Activated CD4-positive, alpha-beta memory T cell treated with anti-CD3 and anti-CD28 coated beads, Interleukin-2, amount 10 ng/mL, durations not matched to agents 7 days and 5 days (primary cell): ENCODE data around the gene MAST4. TPM values are rescaled to one million over a fixed set of nuclear protein-coding genes. Genes with fewer than 3 reads are reported as not detected.

Experiments used
- CTCF ChIA-PET: fragments of 350-600 bp; sonication (Branson Sonifier 250); formaldehyde crosslinking; loops from one replicate; lab custom pipeline; 2021; ENCODE audit warnings: antibody characterized with exemption, inconsistent platforms; lab: Charles Lee
- POLR2A ChIA-PET: fragments of 350-600 bp; sonication (Branson Sonifier 250); formaldehyde crosslinking; loops from one replicate; lab custom pipeline; 2021; ENCODE audit warnings: antibody characterized with exemption; lab: Charles Lee
- DNase-seq: peaks from one replicate; pipeline ENCODE4 v3.0.0-alpha.2; 2020
- H3K27ac Mint-ChIP-seq: one replicate; pipeline ENCODE4 v1.8.0; 2021; ENCODE audit warnings: mild to moderate bottlenecking, mixed read lengths
- H3K27me3 Mint-ChIP-seq: one replicate; pipeline ENCODE4 v1.8.0; 2021; ENCODE audit warnings: mixed read lengths
- H3K36me3 Mint-ChIP-seq: one replicate; pipeline ENCODE4 v1.8.0; 2021; ENCODE audit warnings: low read depth, mixed read lengths
- H3K4me1 Mint-ChIP-seq: one replicate; pipeline ENCODE4 v1.8.0; 2021; ENCODE audit warnings: mixed read lengths
- H3K4me3 Mint-ChIP-seq: one replicate; pipeline ENCODE4 v1.8.0; 2021; ENCODE audit warnings: mild to moderate bottlenecking, mixed read lengths
- H3K9me3 Mint-ChIP-seq: one replicate; pipeline ENCODE4 v1.8.0; 2021; ENCODE audit warnings: mixed read lengths
- total RNA-seq, 2 experiments: library from RNA; stranded (reverse); gene quantifications; one replicate each; pipeline ENCODE4 v1.2.3, GENCODE V29; 2021

Gene MAST4
- total RNA-seq, 2 experiments from 2014 or later: 38.0 to 38.3 TPM

- Mint-ChIP-seq H3K36me3 (peaks cover 6% of the 10 kb centered on the region), H3K4me1 (peaks cover 5% of the 10 kb centered on the region), H3K9me3 (no peaks in the 10 kb centered on the region), H3K27me3 (no peaks in the 10 kb centered on the region), H3K4me3 (no peak overlapping the region), H3K27ac (no peak overlapping the region)
- CTCF ChIA-PET: no interaction called here
- no peak for DNase-seq
- POLR2A ChIA-PET: no interaction called here
Measured at GRCh38 chr5:67051164-67051563, 455.0 kb downstream of the MAST4 start.

- no peaks in the 10 kb centered on the region for H3K9me3 Mint-ChIP-seq
- POLR2A ChIA-PET: no interaction called here
- no peak overlapping the region for H3K27ac Mint-ChIP-seq
- CTCF ChIA-PET: no interaction called here
- H3K36me3 Mint-ChIP-seq: peaks cover 6% of the 10 kb centered on the region
- no peaks in the 10 kb centered on the region for H3K27me3 Mint-ChIP-seq
- H3K4me1 Mint-ChIP-seq: peaks cover 5% of the 10 kb centered on the region
- no peak for DNase-seq
- H3K4me3 Mint-ChIP-seq: no peak overlapping the region
Measured at GRCh38 chr5:67052034-67052433, 455.8 kb downstream of the MAST4 start.

- H3K4me1 Mint-ChIP-seq: peaks cover 5% of the 10 kb centered on the region
- POLR2A ChIA-PET: no interaction called here
- peaks cover 6% of the 10 kb centered on the region for H3K36me3 Mint-ChIP-seq
- CTCF ChIA-PET: no interaction called here
- H3K27ac Mint-ChIP-seq: no peak overlapping the region
- DNase-seq: no peak
- H3K9me3 Mint-ChIP-seq: no peaks in the 10 kb centered on the region
- H3K4me3 Mint-ChIP-seq: no peak overlapping the region
- H3K27me3 Mint-ChIP-seq: no peaks in the 10 kb centered on the region
Measured at GRCh38 chr5:67053229-67053628, 457.0 kb downstream of the MAST4 start.

- CTCF ChIA-PET: no interaction called here
- no peak for DNase-seq
- no peaks in the 10 kb centered on the region for H3K9me3 Mint-ChIP-seq
- H3K36me3 Mint-ChIP-seq: peaks cover 19% of the 10 kb centered on the region
- POLR2A ChIA-PET: no interaction called here
- H3K27me3 Mint-ChIP-seq: no peaks in the 10 kb centered on the region
- no peak overlapping the region for H3K4me3 Mint-ChIP-seq
- no peak overlapping the region for H3K27ac Mint-ChIP-seq
- peaks cover 7% of the 10 kb centered on the region for H3K4me1 Mint-ChIP-seq
Measured at GRCh38 chr5:67058998-67059743, 463.0 kb downstream of the MAST4 start.

DNA sequence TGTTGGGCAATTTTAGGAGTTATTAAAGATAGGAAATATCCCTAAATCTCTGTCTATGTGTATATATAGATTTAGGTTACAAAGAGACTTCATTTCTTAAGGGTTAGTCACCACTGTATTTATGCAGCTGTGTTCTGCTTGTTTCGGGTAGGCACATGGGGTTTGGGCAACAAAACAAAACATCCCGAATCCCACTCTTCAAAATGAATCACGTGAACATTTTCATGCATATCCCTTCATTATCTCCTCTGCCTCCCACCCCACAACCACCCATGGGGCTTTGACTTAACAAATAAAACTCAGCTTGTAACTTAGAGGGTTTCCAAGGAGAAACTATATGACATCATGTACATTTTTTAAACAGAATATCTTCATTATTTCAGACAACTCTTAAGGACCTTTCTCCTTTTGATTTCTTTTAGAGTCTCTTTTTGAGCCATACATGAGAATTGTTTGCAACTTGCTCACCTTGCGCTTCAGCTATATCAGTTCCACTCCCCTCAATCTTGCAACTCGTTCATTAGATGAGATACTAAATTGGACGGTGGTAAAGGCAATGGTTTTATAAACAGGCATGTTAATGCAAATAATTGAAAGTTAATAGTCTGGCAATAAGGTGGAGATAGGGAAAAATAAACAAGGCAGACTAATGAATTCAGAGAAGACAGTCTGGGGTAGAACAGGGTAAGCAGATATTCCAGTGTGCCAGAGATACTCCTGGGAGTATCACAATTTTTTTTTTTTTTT lies 463.7 kb downstream of the MAST4 start:
- POLR2A ChIA-PET: no interaction called here
- H3K4me1 Mint-ChIP-seq: peaks cover 7% of the 10 kb centered on the region
- CTCF ChIA-PET: no interaction called here
- no peak overlapping the region for H3K4me3 Mint-ChIP-seq
- H3K27ac Mint-ChIP-seq: no peak overlapping the region
- H3K36me3 Mint-ChIP-seq: peaks cover 17% of the 10 kb centered on the region
- H3K9me3 Mint-ChIP-seq: no peaks in the 10 kb centered on the region
- no peak for DNase-seq
- no peaks in the 10 kb centered on the region for H3K27me3 Mint-ChIP-seq

- H3K36me3 Mint-ChIP-seq: peaks cover 14% of the 10 kb centered on the region
- no peak overlapping the region for H3K27ac Mint-ChIP-seq
- CTCF ChIA-PET: no interaction called here
Measured at GRCh38 chr5:67061511-67061910, 465.3 kb downstream of the MAST4 start.

DNA sequence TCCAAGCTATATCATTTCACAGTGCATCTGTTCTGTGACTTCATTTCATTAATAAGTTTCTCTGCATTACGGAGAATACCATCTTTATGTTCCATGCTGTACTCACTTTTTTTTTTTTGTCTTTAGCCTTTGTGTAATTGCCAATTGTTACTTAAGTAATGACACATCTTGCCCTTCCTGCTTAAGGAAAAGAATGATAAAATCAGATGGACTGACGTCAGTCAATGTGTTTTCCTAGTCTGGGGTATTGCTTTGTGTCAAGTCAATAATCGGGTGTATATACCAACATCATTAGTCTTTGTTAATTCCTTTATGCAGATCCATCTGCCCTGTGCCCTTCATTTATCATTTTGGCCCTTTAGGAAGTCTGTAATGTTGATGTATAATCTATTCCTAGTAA lies 466.9 kb downstream of the MAST4 start:
- no peak for DNase-seq
- H3K4me1 Mint-ChIP-seq: peaks cover 19% of the 10 kb centered on the region
- no peaks in the 10 kb centered on the region for H3K9me3 Mint-ChIP-seq
- no peak overlapping the region for H3K4me3 Mint-ChIP-seq
- peaks cover 17% of the 10 kb centered on the region for H3K36me3 Mint-ChIP-seq
- H3K27me3 Mint-ChIP-seq: no peaks in the 10 kb centered on the region
- no peak overlapping the region for H3K27ac Mint-ChIP-seq
- POLR2A ChIA-PET: no interaction called here
- CTCF ChIA-PET: no interaction called here

More at GRCh38 chr5:67061511-67061910, 465.3 kb downstream of the MAST4 start:
- no peak overlapping the region for H3K4me3 Mint-ChIP-seq
- peaks cover 17% of the 10 kb centered on the region for H3K4me1 Mint-ChIP-seq
- H3K9me3 Mint-ChIP-seq: no peaks in the 10 kb centered on the region
- POLR2A ChIA-PET: no interaction called here
- H3K27me3 Mint-ChIP-seq: no peaks in the 10 kb centered on the region
- no peak for DNase-seq

DNA sequence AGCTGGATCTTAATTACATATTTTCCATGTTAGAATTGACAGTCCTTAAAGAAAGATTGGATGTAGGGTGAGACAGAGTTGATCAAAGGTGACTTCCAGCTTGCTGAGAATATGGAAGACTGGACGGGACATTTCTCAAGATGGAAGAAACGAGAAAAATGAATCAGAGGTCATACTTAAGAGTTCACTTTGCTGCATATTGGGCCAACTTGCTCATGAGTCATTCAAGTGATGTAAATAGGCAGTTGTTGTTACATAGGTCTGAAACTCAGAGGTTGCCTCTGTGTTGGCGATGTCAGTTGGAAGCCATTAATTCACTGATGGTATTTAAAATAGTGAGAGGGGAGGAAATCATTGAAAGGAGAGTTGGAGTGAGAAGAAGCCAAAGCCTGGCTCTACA lies 467.6 kb downstream of the MAST4 start:
- Mint-ChIP-seq H3K36me3 (peaks cover 17% of the 10 kb centered on the region), H3K4me3 (no peak overlapping the region), H3K27me3 (no peaks in the 10 kb centered on the region), H3K4me1 (peaks cover 19% of the 10 kb centered on the region), H3K27ac (no peak overlapping the region), H3K9me3 (no peaks in the 10 kb centered on the region)
- ChIA-PET POLR2A (no interaction called here), CTCF (no interaction called here)
- DNase-seq: no peak

GRCh38 chr5:67065237-67065636 lies 469.0 kb downstream of the MAST4 start:
- Mint-ChIP-seq H3K9me3 (no peaks in the 10 kb centered on the region), H3K27ac (no peak overlapping the region), H3K4me3 (no peak overlapping the region), H3K36me3 (peaks cover 14% of the 10 kb centered on the region), H3K4me1 (peaks cover 19% of the 10 kb centered on the region), H3K27me3 (no peaks in the 10 kb centered on the region)
- POLR2A ChIA-PET: interaction anchor here (1.1 kb wide), 1 partner anchor 10 kb away, joined by 3 read pairs; no protein-coding TSS in a partner anchor
- peak; percentile 43 for DNase-seq
- CTCF ChIA-PET: no interaction called here

GRCh38 chr5:67065696-67066095 lies 469.5 kb downstream of the MAST4 start:
- DNase-seq: no peak
- H3K4me1 Mint-ChIP-seq: peaks cover 19% of the 10 kb centered on the region
- no peak overlapping the region for H3K4me3 Mint-ChIP-seq
- ChIA-PET POLR2A (interaction anchor here (1.1 kb wide), 1 partner anchor 10 kb away, joined by 3 read pairs; no protein-coding TSS in a partner anchor), CTCF (no interaction called here)
- no peak overlapping the region for H3K27ac Mint-ChIP-seq
- no peaks in the 10 kb centered on the region for H3K27me3 Mint-ChIP-seq
- no peaks in the 10 kb centered on the region for H3K9me3 Mint-ChIP-seq
- peaks cover 14% of the 10 kb centered on the region for H3K36me3 Mint-ChIP-seq

DNA sequence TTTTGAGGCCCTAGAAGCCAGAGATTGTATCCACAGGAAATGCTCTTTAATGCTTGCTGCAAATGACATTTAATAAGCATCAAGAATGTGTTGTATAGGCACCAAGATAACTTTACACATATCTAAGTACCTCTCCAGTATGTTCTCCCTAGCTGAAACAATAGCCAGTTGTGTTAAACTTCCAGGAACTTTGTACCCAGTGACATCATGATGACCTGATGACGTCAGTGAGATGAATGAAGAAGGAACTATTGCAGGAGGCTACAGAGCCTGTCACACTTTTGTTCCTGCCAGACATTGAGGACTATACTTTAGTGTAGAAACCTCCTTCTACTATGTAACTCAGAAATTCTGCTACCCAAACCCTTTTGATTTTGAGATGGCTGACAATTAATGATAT lies 470.6 kb downstream of the MAST4 start:
- peaks cover 10% of the 10 kb centered on the region for H3K36me3 Mint-ChIP-seq
- no peak overlapping the region for H3K27ac Mint-ChIP-seq
- H3K4me3 Mint-ChIP-seq: no peak overlapping the region
- CTCF ChIA-PET: interaction anchor here (1.0 kb wide), 1 partner anchor 24 kb away, joined by 3 read pairs; no protein-coding TSS in a partner anchor
- POLR2A ChIA-PET: no interaction called here
- no peak for DNase-seq
- H3K4me1 Mint-ChIP-seq: peaks cover 19% of the 10 kb centered on the region
- no peaks in the 10 kb centered on the region for H3K9me3 Mint-ChIP-seq
- H3K27me3 Mint-ChIP-seq: no peaks in the 10 kb centered on the region

GRCh38 chr5:67073045-67073680 lies 477.0 kb downstream of the MAST4 start:
- peaks cover 4% of the 10 kb centered on the region for H3K4me1 Mint-ChIP-seq
- POLR2A ChIA-PET: no interaction called here
- H3K27me3 Mint-ChIP-seq: no peaks in the 10 kb centered on the region
- CTCF ChIA-PET: no interaction called here
- no peaks in the 10 kb centered on the region for H3K9me3 Mint-ChIP-seq
- no peak overlapping the region for H3K27ac Mint-ChIP-seq
- peaks cover 4% of the 10 kb centered on the region for H3K36me3 Mint-ChIP-seq
- no peak overlapping the region for H3K4me3 Mint-ChIP-seq
- no peak for DNase-seq

DNA sequence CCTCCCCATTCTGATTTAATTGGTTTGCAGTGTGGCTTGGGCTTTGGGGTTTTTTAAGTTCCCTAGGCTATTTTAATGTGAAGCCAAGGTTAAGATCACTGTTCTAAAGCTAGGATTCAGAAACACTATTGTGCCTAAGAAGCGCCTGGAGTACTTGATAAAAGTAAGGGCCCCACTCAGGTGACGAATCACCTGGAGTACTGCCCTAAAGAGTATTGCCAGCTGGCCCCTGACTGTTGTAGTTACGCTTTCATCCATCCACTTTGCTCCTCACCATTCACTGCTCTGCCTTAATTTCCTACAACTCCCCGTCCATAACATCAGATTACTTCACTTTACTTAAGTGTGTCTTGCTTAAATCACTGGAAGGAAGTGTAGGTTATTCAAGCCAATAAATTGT lies 481.1 kb downstream of the MAST4 start:
- Mint-ChIP-seq H3K9me3 (no peaks in the 10 kb centered on the region), H3K27ac (no peak overlapping the region), H3K4me1 (peaks cover 5% of the 10 kb centered on the region), H3K4me3 (no peak overlapping the region), H3K36me3 (peaks cover 4% of the 10 kb centered on the region), H3K27me3 (no peaks in the 10 kb centered on the region)
- no peak for DNase-seq
- POLR2A ChIA-PET: no interaction called here
- CTCF ChIA-PET: no interaction called here
